GM18517 (cell line): ENCODE results near the gene MED22.
"Not testable (repeated sequence)": the region's sequence is repeated elsewhere in the genome, so short reads cannot be mapped to it uniquely, and the experiment has no call there.

Experiments used
- ATAC-seq: cut with Tn5 transposase; IDR thresholded peaks from one replicate; pipeline ENCODE4 v1.9.1; 2021; ENCODE audit warnings: mild to moderate bottlenecking, moderate library complexity; ENCODE audit not compliant: unreplicated experiment

Gene MED22

DNA sequence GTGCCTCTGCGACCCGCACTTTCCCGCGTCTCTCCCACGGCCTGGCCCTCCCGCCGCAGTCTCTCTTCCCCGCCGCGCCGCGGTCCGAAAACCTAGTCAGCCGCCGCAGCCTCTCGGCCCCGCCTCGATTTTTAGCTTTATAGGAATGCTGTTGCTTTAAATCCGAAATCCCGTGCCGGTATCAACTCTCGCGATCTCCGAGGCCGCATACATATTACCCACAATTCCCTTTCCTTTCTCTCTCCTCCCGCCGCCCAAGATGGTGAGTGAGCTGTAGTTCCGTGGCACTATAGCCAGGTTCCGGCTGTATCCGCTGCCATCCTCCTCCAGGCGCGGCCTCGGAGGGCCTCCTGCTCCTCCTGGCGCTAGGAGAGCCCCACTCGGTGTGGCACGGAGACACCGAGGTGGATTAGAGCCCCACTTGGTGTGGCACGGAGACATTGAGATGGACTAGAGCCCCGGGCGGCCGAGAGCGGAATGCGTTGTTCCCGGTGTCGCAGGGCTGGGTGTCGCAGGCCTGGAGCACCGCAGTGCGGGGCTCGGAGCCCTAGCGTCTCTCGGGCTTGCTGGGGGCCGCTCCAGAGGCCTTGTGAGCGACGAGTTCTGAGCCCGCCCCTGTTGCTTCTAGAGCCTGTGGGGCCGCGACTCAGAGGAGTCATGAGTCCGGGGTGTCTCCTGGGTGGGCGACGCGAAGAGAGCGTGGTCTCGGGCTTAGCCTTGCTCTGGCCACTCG lies at the start of gene MED22, which contains the start of gene RPL7A:
Gene MED22, minus strand, starts transcription at position 147 of the 733 bp plus-strand sequence. CDS start 1,469 bp downstream, outside the sequence.
Gene RPL7A, plus strand, starts transcription at position 234 of the 733 bp plus-strand sequence. Its CDS starts 26 bp downstream, at position 260.
- ATAC-seq: peak; percentile 91

DNA sequence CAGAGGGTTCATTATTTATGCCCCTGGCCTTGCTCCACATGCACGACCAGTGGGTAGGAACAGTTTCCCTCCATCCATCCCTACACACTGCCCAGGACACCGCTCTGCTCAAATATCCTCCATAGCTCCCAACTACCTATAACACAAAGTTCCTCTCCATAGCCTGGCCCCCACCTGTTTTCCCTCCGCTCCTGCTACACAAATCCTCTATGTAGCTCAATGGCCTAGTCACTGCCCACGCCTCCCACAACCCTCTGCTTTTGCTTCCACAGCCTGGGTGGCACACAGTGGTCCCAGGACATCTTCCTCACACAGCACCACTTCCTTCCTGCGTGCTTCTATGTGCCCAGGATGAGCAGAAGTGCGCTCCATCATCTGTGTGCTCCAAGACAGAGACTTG lies 49.4 kb upstream of the MED22 start:
- no peak for ATAC-seq

DNA sequence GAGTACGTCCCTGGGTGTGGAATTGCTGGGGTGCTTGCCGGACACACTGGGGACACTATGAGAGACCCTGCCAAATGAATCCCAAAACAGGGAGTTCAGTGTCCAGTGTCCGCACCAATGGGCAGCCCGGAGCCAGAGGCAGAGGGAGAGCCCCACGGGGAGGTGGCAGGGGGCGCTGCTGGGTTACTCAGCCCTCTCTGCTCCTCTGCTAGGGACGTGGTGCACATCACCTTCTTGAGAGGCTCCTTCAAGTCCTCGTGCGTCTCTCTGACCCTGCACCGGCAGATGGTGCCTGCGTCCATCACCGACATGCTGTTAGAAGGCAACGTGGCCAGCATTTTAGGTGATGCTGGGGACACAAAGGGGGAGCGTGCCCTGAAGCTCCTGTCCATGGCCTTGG lies 49.0 kb upstream of the MED22 start:
- ATAC-seq: no peak

DNA sequence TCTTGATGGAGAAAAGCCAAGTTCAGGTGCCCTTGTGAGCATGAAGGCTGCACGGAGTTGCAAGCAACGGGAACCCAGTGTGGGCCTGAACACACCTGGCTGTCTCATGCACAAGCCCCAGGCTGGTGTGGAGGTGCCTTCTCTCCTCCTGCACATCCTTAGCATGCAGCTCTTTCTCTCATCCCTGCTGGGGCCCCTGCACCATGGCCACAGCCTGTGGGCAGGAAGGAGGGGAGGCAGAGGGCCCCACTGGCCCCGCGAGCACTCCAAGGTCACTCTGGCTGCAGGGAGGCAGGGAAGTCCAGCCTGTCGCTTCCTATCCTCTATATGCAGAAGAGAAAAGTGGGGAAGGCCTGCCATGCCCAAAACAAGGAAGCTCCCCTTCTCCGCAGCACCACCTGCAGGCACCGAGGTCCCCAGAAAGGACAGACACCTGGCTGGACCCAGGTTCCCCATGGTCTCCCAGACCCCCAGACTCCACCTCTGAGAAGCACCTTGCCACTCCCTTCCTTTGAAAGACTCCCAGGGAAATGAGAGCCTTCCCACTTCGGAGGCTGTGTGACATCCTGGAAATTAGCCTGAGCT lies 46.8 kb upstream of the MED22 start:
- no peak for ATAC-seq

DNA sequence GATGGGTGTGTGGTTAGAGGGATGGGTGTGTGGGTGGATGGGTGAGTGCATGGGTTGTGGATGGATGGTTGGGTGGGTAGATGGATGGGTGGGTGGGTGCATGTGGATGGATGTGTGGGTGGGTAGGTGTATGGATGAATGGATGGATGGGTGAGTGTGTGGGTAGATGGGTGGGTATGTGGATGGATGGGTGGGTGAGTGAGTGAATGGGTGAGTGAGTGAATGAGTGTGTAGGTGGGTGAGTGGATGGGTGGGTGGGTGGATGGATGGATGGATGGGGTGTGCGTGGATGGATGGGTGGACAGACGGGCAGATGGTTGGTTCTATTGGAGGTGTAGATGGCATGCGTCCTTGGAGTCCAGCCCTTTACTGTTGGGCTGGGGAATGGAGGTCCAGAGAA lies 45.5 kb upstream of the MED22 start:
- no peak for ATAC-seq

DNA sequence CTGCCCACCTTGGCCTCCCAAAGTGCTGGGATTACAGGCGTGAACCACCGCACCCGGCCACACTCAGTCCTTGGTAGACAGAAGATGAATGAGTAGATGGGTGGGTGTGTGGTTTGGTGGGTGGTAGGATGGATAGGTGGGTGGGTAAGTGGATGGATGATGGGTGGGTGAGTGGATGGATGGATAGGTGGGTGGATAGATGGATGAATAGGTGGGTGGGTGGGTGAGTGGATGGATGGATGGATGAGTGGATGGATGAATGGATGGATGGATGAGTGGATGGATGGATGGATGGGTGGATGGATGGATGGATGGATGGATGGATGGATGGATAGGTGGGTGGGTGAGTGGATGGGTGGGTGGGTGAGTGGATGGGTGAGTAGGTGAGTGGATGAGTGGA lies 44.4 kb upstream of the MED22 start:
- ATAC-seq: not testable (repeated sequence)

DNA sequence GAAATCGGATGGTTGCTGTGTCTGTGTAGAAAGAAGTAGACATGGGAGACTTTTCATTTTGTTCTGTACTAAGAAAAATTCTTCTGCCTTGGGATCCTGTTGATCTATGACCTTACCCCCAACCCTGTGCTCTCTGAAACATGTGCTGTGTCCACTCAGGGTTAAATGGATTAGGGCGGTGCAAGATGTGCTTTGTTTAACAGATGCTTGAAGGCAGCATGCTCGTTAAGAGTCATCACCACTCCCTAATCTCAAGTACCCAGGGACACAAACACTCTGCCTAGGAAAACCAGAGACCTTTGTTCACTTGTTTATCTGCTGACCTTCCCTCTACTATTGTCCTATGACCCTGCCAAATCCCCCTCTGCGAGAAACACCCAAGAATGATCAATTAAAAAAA lies 43.5 kb upstream of the MED22 start:
- not testable (repeated sequence) for ATAC-seq

DNA sequence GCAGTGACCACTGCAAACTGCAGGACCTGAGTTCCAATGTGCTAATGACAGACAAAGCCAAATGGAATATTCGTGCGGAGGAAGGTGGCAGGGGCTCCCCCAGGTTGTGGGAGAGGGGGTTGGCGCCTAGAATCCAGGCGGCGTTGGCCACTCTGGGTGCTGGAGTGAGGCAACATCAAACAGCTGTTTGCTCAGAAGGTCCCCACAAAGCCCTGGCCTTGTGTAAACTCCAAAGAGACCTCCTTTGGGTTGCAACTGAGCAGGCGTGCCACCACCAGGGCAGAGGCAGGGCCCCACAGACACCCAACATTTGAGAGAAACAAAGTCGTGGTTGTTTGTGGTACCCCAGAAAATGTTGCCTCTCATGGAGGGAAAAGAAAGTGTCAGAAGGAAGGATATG lies 42.8 kb upstream of the MED22 start:
- no peak for ATAC-seq

DNA sequence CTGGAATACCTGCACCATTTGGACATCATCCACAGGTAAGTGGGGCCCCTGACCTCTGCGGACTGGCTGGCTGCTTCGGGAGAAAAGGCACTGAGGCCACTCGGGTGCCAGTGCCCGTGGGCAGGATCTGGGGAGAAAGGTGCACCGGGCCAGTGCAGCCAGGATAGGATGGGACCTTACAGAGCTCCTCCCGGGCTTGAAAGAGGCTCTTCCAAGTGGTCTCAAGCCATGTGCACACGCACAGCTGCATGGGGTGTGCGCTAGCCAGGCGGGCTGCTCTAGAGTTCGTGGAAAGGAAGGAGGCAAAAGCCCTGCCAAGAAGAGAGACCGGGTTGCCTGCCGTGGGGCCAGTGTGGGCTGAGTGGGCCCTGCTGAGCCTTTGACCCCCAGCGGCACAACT lies 41.6 kb upstream of the MED22 start:
- no peak for ATAC-seq

DNA sequence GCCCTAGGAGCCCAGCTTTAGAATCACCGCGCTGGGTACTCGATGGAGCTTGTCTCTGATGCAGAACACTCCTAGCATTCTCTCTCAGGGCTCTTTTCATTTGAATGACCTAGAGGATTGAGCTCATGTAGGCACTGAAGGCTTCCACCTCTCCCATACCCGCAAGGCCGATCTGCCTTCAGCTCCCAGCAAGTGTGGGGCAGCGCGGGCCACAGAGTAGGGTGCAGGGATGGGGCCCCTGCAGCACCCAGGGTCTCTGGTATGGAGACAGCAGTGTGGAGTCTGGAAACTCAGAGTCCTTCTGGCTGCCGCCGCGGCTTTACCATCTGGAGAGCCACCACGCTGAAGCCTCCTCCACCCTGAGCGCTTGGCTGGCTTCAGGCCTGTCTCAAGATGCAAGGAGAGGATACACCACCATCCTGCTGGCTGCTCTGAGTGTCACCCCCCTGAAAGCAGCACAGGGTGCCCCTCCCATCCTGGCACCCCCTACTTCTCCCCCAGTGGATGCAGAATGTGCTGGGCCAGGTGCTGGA lies 41.2 kb upstream of the MED22 start:
- ATAC-seq: no peak

DNA sequence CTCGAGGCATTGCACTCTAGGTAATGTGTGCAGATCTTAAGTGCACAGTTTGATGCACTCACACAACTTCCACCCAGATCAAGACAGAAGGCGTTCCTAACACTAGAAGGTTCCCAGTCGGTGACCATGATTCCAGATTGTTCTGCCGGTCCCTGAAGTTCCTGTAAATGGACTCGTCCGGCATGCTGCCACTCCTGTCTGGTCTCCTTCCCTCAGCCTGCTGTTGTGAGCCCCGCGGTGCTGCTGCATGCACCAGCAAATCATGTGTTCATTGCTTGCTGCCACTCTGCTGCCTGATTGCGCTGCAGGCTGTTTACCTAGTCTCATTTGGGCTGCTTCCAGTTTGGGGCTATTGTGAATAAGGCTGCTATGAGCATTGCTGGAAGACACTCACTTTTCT lies 39.7 kb upstream of the MED22 start:
- ATAC-seq: no peak

DNA sequence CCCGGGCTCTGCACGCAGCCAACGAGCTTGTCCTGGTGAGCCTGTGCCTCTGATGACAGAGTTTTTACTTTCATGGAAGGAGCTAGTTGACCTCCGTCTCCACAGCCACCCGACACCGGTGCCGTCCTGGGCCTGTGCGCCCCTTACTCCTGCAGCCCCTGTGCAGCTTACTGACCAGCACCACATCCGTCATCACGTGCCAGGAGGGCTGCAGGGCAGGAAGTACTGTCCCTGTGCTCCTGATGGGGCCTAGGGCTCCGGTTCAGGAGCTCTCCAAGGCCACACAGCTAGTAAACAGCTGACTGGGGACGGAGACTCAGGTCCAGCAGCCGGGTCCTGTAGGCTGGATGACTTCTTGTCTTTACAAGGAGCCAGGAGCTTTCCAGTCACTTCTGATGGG lies 38.4 kb upstream of the MED22 start:
- no peak for ATAC-seq

DNA sequence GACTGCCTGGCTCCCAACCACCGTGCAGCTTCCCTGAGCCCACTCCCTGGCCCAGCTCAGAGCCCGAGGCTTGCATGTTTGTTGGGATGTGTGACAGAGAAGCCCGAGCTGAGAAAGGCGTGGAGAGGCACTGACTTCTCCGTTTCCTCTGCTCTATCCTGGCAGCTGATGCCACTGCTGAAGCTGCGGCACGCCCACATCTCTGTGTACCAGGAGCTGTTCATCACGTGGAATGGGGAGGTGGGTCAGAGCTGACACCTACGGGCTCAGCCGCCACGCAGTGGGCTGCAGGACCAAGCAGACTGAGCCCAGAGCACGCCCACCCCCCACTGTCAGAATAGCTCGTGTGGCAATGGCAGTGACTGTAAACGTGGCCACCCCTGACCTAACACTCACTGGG lies 37.5 kb upstream of the MED22 start:
- no peak for ATAC-seq

DNA sequence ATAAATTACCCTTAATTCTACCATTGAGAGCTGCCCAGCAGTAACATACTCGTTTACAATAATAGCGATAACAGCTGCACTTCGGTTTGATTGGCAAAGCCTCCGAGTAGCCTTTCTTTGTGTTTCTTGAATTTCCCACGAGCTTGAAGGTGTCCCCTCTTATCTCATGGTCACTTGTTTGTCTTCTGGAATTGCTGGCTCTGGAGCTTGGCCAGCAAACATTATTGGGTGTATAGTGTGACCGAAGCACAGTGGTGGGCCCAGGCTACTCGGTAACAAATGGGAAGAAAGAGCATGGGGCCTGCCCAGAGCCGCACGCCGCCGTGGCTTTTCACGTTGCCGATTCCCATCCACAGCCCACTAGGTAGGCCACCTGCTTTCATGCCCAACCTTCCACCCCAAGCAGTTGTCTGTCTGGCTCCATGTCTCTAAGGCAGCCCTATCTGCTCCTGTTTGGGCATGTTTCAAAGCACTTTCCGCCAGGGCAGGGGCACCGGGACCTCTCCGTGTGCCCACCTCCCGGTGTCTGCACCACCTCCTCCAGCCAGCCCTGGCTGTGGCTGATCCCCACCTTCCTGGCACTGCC lies 36.9 kb upstream of the MED22 start:
- ATAC-seq: no peak

DNA sequence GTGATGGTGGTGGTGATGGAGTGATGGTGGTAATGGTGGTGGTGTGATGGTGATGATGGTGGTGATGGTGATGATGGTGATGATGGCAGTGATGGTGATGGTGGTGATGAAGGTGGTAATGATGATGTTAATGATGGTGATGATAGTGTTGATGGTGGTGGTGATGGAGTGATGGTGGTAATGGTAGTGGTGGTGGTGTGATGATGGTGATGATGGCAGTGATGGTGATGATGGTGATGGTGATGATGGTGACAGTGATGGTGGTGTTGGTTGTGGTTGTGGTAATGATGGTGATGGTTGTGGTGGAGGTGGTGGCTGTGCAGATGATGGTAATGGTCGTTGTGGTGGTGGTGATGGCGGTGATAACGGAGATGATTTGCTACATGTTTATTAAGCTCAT lies 35.5 kb upstream of the MED22 start:
- ATAC-seq: no peak

DNA sequence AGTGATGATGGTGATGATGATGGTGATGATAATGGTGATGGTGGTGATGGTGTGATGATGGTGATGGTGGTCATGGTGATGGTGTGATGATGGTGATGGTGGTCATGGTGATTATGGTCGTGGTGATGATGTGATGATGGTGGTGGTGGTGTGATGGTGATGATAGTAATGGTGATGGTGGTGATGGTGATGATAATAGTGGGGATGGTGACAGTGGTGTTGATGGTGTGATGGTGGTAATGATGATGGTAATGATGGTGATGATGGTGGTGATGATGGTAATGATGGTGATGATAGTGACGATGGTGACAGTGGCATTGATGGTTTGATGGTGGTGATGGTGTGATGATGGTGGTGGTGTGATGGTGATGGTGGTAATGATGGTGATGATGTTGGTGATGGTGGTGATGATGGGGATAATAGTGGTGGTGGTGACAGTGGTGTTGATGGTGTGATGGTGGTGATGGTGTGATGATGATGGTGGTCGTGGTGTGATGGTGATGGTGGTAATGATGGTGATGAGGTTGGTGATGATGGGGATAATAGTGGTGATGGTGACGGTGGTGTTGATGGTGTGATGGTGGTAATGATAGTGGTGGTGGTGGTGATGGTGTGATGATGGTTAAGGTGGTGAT lies 34.7 kb upstream of the MED22 start:
- no peak for ATAC-seq

DNA sequence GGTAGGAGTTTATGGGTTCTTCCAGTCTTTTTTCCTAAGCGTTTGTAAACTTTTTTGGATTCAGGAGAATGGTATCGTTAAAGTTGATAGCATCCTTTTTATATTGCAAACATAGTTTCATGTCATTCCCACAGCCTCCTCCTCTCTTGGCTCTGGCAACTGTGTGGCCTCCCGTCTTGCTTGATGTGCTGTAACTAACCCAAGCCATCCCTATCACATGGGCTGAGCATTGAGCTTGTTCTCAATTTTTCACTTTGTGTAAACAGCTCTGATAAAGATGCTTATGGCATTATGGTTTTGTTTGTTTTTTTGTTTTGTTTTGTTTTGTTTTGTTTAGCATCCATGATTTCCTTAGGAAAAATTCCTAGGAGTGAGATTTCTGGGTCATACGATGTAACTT lies 32.8 kb upstream of the MED22 start:
- ATAC-seq: no peak

DNA sequence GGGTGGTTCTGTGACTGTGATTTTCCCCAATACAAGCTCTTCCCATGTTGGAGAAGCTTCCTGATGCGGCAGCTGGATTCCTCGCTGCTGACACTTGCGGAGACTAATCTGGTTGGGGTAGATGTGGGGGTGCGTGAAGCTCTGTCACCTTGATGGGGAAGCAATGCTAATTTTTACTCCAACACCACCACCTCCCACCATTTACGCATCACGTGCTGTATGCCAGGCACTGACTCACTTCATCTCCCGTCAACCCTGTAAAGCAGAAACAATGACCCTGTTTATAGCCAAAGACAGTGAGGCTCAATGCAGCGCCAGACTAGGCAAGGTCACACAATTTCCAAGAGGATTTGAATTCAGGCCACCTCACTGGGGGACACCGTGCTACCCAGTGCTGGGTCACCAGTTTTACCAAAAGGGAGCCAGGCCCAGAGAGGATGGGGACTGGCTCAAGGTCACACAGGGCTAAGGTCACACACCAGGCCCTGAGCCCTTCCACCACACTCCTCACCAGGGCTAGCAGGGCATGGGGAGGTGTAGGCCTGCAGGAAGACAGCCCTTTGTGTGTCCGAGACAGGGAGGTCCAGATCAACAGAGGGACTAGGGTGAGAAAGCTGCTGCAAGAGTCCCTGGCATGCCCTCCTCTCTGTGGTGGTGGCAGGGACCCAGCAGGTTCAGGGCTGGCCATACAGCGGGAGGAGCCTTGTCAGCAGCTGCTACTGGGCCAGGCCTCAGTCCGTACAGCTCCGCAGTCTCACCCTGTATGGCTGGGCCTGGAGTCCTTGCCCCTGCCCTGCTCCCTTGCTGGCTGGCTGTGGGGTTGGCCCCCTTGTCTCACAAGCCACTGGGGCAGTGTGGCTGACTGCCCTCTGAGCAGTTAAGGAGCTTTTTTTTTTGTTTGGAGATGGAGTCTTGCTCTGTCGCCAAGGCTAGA lies 31.5 kb upstream of the MED22 start:
- no peak for ATAC-seq

DNA sequence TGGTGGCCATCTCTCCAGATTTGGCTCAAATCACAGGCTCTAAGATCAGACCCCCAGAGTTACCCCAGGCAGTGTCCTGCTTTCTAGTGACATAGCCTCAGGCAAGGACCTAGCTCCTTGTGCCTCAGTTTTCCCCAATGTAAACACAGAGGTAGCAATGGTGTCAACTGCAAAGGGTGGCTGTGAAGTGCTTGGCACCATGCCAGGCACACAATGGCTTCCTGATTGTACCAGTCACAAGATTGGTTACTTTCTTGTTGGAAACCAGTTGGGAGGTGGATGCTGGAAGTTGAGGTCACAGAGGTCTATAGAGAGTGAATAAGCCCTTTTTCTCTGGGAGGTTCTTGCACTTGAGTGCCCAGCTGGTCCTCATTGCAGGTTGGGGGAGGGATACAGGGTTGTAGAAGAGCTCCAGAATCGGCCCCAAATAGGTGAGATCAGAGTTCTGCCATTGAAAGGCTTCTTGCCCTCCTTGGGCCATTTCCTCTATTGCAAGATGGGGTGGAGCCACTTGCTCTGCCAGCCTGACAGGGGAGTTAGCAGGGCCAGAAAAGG lies 30.6 kb upstream of the MED22 start:
- no peak for ATAC-seq

DNA sequence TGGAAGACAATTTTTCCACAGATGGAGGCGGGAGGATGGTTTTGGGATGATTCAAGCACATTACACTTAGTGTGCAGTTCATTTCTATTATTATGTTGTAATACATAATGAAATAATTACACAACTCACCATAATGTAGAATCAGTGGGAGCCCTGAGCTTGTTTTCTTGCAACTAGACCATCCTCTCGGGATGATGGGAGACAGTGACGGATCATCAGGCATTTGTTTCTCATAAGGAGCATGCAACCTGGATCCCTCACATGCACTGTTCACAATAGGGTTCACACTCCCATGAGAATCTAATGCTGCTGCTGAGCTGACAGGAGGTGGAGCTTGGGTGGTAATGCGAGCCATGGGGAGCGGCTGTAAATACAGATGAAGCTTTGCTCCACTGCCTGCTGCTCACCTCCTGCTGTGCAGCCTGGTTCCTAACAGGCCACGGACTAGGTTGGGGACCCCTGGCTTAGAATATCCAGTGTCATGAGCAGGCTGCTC lies 29.8 kb upstream of the MED22 start:
- no peak for ATAC-seq
